Measurements from ENCODE around the gene TRIM41. TPM values are rescaled to one million over a fixed set of nuclear protein-coding genes. Genes with fewer than 3 reads are reported as not detected.

Gene TRIM41
- total and polyA plus RNA-seq, 9 of the 15 experiments (the other 6 are each of a cell fraction or from before 2014, with no cell fraction given): 1.8 to 47.6 (median 20.9) TPM

DNA sequence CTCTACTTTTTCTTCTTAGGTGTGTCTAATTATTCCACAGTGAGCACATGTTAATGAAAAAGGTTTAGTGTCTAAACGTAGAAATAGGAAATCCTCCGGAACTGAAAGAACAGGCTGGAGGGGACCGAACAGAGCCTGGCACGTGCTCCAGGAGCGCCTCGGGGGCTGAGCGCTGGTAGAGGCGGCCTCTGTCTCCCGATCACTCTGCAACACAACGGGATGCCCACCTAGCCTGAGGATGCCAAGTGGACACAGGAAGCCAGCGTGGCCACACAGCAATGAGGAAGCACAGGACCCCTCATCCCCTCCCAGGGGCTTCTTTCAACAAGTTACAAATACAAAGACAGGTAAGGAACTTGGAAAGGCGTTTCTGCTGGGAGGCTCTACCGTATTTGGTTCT, 37.5 kb upstream of the TRIM41 start (continued):
- TF ChIP-seq, protein P1, sequence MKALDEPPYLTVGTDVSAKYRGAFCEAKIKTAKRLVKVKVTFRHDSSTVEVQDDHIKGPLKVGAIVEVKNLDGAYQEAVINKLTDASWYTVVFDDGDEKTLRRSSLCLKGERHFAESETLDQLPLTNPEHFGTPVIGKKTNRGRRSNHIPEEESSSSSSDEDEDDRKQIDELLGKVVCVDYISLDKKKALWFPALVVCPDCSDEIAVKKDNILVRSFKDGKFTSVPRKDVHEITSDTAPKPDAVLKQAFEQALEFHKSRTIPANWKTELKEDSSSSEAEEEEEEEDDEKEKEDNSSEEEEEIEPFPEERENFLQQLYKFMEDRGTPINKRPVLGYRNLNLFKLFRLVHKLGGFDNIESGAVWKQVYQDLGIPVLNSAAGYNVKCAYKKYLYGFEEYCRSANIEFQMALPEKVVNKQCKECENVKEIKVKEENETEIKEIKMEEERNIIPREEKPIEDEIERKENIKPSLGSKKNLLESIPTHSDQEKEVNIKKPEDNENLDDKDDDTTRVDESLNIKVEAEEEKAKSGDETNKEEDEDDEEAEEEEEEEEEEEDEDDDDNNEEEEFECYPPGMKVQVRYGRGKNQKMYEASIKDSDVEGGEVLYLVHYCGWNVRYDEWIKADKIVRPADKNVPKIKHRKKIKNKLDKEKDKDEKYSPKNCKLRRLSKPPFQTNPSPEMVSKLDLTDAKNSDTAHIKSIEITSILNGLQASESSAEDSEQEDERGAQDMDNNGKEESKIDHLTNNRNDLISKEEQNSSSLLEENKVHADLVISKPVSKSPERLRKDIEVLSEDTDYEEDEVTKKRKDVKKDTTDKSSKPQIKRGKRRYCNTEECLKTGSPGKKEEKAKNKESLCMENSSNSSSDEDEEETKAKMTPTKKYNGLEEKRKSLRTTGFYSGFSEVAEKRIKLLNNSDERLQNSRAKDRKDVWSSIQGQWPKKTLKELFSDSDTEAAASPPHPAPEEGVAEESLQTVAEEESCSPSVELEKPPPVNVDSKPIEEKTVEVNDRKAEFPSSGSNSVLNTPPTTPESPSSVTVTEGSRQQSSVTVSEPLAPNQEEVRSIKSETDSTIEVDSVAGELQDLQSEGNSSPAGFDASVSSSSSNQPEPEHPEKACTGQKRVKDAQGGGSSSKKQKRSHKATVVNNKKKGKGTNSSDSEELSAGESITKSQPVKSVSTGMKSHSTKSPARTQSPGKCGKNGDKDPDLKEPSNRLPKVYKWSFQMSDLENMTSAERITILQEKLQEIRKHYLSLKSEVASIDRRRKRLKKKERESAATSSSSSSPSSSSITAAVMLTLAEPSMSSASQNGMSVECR (CRISPR knock-in tag; IDR thresholded peaks at IDR 0.05): no peak
- no peak for TF ChIP-seq NCOA4 (IDR thresholded peaks at IDR 0.05; ENCODE audit: partially characterized antibody)

DNA sequence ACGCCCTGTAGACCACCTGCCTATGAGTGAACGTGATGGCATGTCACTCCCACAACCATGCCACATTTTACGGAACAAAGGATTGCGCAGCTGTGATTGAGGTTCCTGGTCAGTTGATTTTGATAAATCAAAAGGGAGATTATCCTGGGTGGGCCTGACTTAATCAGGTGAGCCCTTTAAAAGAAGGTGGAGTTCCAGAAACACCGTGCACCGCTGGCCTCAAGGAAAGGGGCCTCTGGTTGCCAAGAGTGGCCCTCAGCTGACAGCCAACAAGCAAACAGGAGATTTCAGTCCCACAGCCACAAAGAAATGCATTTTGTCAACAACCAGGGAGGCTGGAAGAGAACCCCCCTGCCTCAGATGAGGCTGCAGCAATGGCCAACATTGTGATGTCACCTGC, 37.1 kb upstream of the TRIM41 start:
- FAIRE-seq (no peak), DNase-seq (ENCODE audit: extremely low read depth in 1 of 4, low spot score in 3 of 4) (no peak), ATAC-seq (no peak)
- peaks cover 15 to 53% of the 10 kb centered on the region in 2 experiments for H3K4me1 ChIP-seq (replicated peaks in 1 of 2; ENCODE audit: control insufficient read depth in 2 of 2, insufficient read depth in 2 of 2, low read length in 2 of 2)
- H4K20me1 ChIP-seq (replicated peaks; ENCODE audit: control insufficient read depth, insufficient read depth, low read length): 0 out of 2 replicates have a peak, but pooled peaks cover 3% of the 10 kb centered on the region
- no peak overlapping the region for H3K27ac ChIP-seq (ENCODE audit: extremely low read depth, low read depth, low read length)
- no TSS peak for BruUV-seq (replicated peaks)
- in situ Hi-C loops (cut with MboI): no loop called here
- H3K4me2 ChIP-seq (ENCODE audit: insufficient read depth, low read length): peak overlapping the region; percentile 99; the same call in 1 of the 2 replicates
- ChIA-PET CTCF (ENCODE audit: low intra/inter-chr PET ratio) (no interaction called here), POLR2A (interaction anchor here (0.6 to 2.2 kb wide), 4 partner anchors 9 to 143 kb away, joined by 3 to 9 read pairs (median 3); no protein-coding TSS in a partner anchor)
- H3K9me1 ChIP-seq (ENCODE audit: control insufficient read depth, insufficient read depth, low read length): no peaks in the 10 kb centered on the region
- H3K4me3 ChIP-seq: no peak overlapping the region
- WGBS (ENCODE audit: insufficient coverage, low coverage, missing lambda C conversion rate): 67% methylated on average over 6 of the region's 6 CpGs
- H2AFZ ChIP-seq (ENCODE audit: low read depth, low read length): peak overlapping the region; percentile 96; the same call in 1 of the 2 replicates
- no peak overlapping the region for H3K9ac ChIP-seq (ENCODE audit: insufficient read depth in 1 of 2, low read depth in 2 of 2, low read length in 2 of 2)
- no peaks in the 10 kb centered on the region for H3K79me2 ChIP-seq (ENCODE audit: control insufficient read depth, insufficient read depth, low read length)
- H3K9me3 ChIP-seq (replicated peaks; ENCODE audit: control insufficient read depth, insufficient read depth, low read depth, low read length): no peaks in the 10 kb centered on the region
- intact Hi-C loops (cut with micrococcal nuclease): loop anchor here (5.0 kb wide), 1 partner anchor 76 kb away; the partner anchor contains the start of gene TRIM52
- no peaks in the 10 kb centered on the region for H3K36me3 ChIP-seq (ENCODE audit: control insufficient read depth, insufficient read depth, low read length)
- no peaks in the 10 kb centered on the region for H3K27me3 ChIP-seq (ENCODE audit: control insufficient read depth in 2 of 2, insufficient read depth in 2 of 2, low read length in 2 of 2)
- TF ChIP-seq RBM25 (IDR thresholded peaks at IDR 0.05; ENCODE audit: low read depth, low read length, severe bottlenecking) (peak; percentile 29), ZNF77 (CRISPR knock-in tag; IDR thresholded peaks at IDR 0.05) (no peak), ATF7 (IDR thresholded peaks at IDR 0.05) (0 out of 2 replicates have a peak, but pooled peaks have one; percentile 28), GABPA (tag; conservative IDR thresholded peaks at IDR 0.05; ENCODE audit: low read depth) (no peak), ZNF134 (CRISPR knock-in tag; conservative IDR thresholded peaks at IDR 0.05) (peak; percentile 96), FOXM1 (IDR thresholded peaks at IDR 0.05; ENCODE audit: low read depth) (peak; percentile 59; the same call in 1 of the 2 replicates), FOXM1 (CRISPR knock-in tag; IDR thresholded peaks at IDR 0.05; ENCODE audit: low read depth) (no peak), PHF20 (IDR thresholded peaks at IDR 0.05; ENCODE audit: partially characterized antibody) (no peak), TCF7 (IDR thresholded peaks at IDR 0.05; ENCODE audit: borderline replicate concordance) (no peak), ZKSCAN3 (CRISPR knock-in tag; IDR thresholded peaks at IDR 0.05) (no peak)
- TF ChIP-seq, protein P2, sequence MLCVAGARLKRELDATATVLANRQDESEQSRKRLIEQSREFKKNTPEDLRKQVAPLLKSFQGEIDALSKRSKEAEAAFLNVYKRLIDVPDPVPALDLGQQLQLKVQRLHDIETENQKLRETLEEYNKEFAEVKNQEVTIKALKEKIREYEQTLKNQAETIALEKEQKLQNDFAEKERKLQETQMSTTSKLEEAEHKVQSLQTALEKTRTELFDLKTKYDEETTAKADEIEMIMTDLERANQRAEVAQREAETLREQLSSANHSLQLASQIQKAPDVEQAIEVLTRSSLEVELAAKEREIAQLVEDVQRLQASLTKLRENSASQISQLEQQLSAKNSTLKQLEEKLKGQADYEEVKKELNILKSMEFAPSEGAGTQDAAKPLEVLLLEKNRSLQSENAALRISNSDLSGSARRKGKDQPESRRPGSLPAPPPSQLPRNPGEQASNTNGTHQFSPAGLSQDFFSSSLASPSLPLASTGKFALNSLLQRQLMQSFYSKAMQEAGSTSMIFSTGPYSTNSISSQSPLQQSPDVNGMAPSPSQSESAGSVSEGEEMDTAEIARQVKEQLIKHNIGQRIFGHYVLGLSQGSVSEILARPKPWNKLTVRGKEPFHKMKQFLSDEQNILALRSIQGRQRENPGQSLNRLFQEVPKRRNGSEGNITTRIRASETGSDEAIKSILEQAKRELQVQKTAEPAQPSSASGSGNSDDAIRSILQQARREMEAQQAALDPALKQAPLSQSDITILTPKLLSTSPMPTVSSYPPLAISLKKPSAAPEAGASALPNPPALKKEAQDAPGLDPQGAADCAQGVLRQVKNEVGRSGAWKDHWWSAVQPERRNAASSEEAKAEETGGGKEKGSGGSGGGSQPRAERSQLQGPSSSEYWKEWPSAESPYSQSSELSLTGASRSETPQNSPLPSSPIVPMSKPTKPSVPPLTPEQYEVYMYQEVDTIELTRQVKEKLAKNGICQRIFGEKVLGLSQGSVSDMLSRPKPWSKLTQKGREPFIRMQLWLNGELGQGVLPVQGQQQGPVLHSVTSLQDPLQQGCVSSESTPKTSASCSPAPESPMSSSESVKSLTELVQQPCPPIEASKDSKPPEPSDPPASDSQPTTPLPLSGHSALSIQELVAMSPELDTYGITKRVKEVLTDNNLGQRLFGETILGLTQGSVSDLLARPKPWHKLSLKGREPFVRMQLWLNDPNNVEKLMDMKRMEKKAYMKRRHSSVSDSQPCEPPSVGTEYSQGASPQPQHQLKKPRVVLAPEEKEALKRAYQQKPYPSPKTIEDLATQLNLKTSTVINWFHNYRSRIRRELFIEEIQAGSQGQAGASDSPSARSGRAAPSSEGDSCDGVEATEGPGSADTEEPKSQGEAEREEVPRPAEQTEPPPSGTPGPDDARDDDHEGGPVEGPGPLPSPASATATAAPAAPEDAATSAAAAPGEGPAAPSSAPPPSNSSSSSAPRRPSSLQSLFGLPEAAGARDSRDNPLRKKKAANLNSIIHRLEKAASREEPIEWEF (CRISPR knock-in tag; IDR thresholded peaks at IDR 0.05): no peak

Data from K562 (cell line).